ENCODE results near the gene USH2A.

Gene USH2A

GRCh38 chr1:215792446-215792845 lies 630.8 kb downstream of the USH2A start:
- TF ChIP-seq CTCF (IDR thresholded peaks at IDR 0.05; ENCODE audit: insufficient read depth, low read length, poor library complexity, severe bottlenecking) (no peak), EZH2phosphoT487 (conservative IDR thresholded peaks at IDR 0.05; ENCODE audit: low read length) (no peak)
- H3K27me3 ChIP-seq (ENCODE audit: low read length) = no peaks in the 10 kb centered on the region
- H4K20me1 ChIP-seq (ENCODE audit: low read depth, low read length) = no peaks in the 10 kb centered on the region
- H3F3A ChIP-seq (ENCODE audit: insufficient read depth) = no peaks in the 10 kb centered on the region
- no peaks in the 10 kb centered on the region for H3K9me3 ChIP-seq (ENCODE audit: insufficient read depth, low read length)
- H2AFZ ChIP-seq (ENCODE audit: low read depth, low read length, severe bottlenecking) = no peak overlapping the region
- H3K4me3 ChIP-seq (ENCODE audit: insufficient read depth, low read length, poor library complexity, severe bottlenecking) = no peak overlapping the region
- no peak overlapping the region for H3K27ac ChIP-seq (ENCODE audit: low read depth, low read length)
- H3K9ac ChIP-seq (ENCODE audit: low read length) = no peak overlapping the region
- H3K36me3 ChIP-seq (ENCODE audit: low read length) = no peaks in the 10 kb centered on the region
- no peak overlapping the region for H3K4me2 ChIP-seq (ENCODE audit: low read depth, low read length, poor library complexity, severe bottlenecking)
- H3K79me2 ChIP-seq (ENCODE audit: insufficient read depth, low read length) = no peaks in the 10 kb centered on the region
- H3K9me2 ChIP-seq (replicated peaks; ENCODE audit: insufficient read depth, low read length) = no peaks in the 10 kb centered on the region

- Histone ChIP-seq H2AFZ (ENCODE audit: low read depth, low read length, severe bottlenecking) (no peak overlapping the region), H3K9ac (ENCODE audit: low read length) (no peak overlapping the region), H3K79me2 (ENCODE audit: insufficient read depth, low read length) (no peaks in the 10 kb centered on the region), H3K9me3 (ENCODE audit: insufficient read depth, low read length) (no peaks in the 10 kb centered on the region), H3K4me2 (ENCODE audit: low read depth, low read length, poor library complexity, severe bottlenecking) (no peak overlapping the region), H3K27ac (ENCODE audit: low read depth, low read length) (no peak overlapping the region), H4K20me1 (ENCODE audit: low read depth, low read length) (no peaks in the 10 kb centered on the region), H3F3A (ENCODE audit: insufficient read depth) (no peaks in the 10 kb centered on the region), H3K4me3 (ENCODE audit: insufficient read depth, low read length, poor library complexity, severe bottlenecking) (no peak overlapping the region), H3K27me3 (ENCODE audit: low read length) (no peaks in the 10 kb centered on the region), H3K9me2 (replicated peaks; ENCODE audit: insufficient read depth, low read length) (no peaks in the 10 kb centered on the region), H3K36me3 (ENCODE audit: low read length) (no peaks in the 10 kb centered on the region)
- no peak for TF ChIP-seq CTCF (IDR thresholded peaks at IDR 0.05; ENCODE audit: insufficient read depth, low read length, poor library complexity, severe bottlenecking)
- no peak for TF ChIP-seq EZH2phosphoT487 (conservative IDR thresholded peaks at IDR 0.05; ENCODE audit: low read length)
These were observed 633.3 kb downstream of the USH2A start for GRCh38 chr1:215789981-215790380.

GRCh38 chr1:215786997-215787396 lies 636.3 kb downstream of the USH2A start:
- Histone ChIP-seq H3K79me2 (ENCODE audit: insufficient read depth, low read length) (no peaks in the 10 kb centered on the region), H3K27me3 (ENCODE audit: low read length) (no peaks in the 10 kb centered on the region), H3K9ac (ENCODE audit: low read length) (no peak overlapping the region), H3K4me2 (ENCODE audit: low read depth, low read length, poor library complexity, severe bottlenecking) (no peak overlapping the region), H3K9me2 (replicated peaks; ENCODE audit: insufficient read depth, low read length) (no peaks in the 10 kb centered on the region), H4K20me1 (ENCODE audit: low read depth, low read length) (no peaks in the 10 kb centered on the region), H3K36me3 (ENCODE audit: low read length) (no peaks in the 10 kb centered on the region), H3K27ac (ENCODE audit: low read depth, low read length) (no peak overlapping the region), H3F3A (ENCODE audit: insufficient read depth) (no peaks in the 10 kb centered on the region), H3K9me3 (ENCODE audit: insufficient read depth, low read length) (no peaks in the 10 kb centered on the region), H3K4me3 (ENCODE audit: insufficient read depth, low read length, poor library complexity, severe bottlenecking) (no peak overlapping the region), H2AFZ (ENCODE audit: low read depth, low read length, severe bottlenecking) (no peak overlapping the region)
- no peak for TF ChIP-seq EZH2phosphoT487 (conservative IDR thresholded peaks at IDR 0.05; ENCODE audit: low read length)
- no peak for TF ChIP-seq CTCF (IDR thresholded peaks at IDR 0.05; ENCODE audit: insufficient read depth, low read length, poor library complexity, severe bottlenecking)

Data from SU-DHL-6 (cell line).